H54 (cell line): Measurements from ENCODE around the gene CPSF7.
"Not testable (repeated sequence)": the region's sequence is repeated elsewhere in the genome, so short reads cannot be mapped to it uniquely, and the experiment has no call there.

ENCODE experiments used
- DNase-seq: peaks from one replicate; pipeline ENCODE4 v3.0.0; 2011; ENCODE audit warnings: low spot score, mixed read lengths; ENCODE audit not compliant: insufficient read length
- FAIRE-seq: peaks from 3 replicates; lab custom pipeline; 2011; peaks lifted over from hg19 to GRCh38; lab: Jason Lieb, UNC
- POLR2A ChIP-seq: IDR thresholded peaks from 2 replicates; pipeline ENCODE4 v1.6.1; 2011; ENCODE audit warnings: low read depth, mild to moderate bottlenecking, low read length

The CPSF7 gene

GRCh38 chr11:61454520-61454919 lies 24.7 kb upstream of the CPSF7 start:
- FAIRE-seq: no peak

GRCh38 chr11:61453695-61454094 lies 23.9 kb upstream of the CPSF7 start:
- FAIRE-seq: no peak

More at GRCh38 chr11:61454520-61454919, 24.7 kb upstream of the CPSF7 start:
- DNase-seq: no peak
- TF ChIP-seq POLR2A: no peak

GRCh38 chr11:61452825-61453224 lies 23.1 kb upstream of the CPSF7 start:
- FAIRE-seq: no peak

More at GRCh38 chr11:61453695-61454094, 23.9 kb upstream of the CPSF7 start:
- no peak for TF ChIP-seq POLR2A
- no peak for DNase-seq

GRCh38 chr11:61448552-61448927 lies 18.8 kb upstream of the CPSF7 start:
- no peak for TF ChIP-seq POLR2A
- FAIRE-seq (no peak), DNase-seq (no peak)

More at GRCh38 chr11:61452825-61453224, 23.1 kb upstream of the CPSF7 start:
- no peak for TF ChIP-seq POLR2A
- no peak for DNase-seq

GRCh38 chr11:61447601-61448551 lies 18.1 kb upstream of the CPSF7 start:
- no peak for TF ChIP-seq POLR2A
- FAIRE-seq: no peak
- DNase-seq: no peak

GRCh38 chr11:61446211-61446651 lies 16.5 kb upstream of the CPSF7 start:
- DNase-seq: peak; percentile 85
- TF ChIP-seq POLR2A: no peak
- peak; percentile 76 for FAIRE-seq

- FAIRE-seq: no peak
- no peak for TF ChIP-seq POLR2A
- no peak for DNase-seq
Measured at GRCh38 chr11:61445516-61445915, 15.7 kb upstream of the CPSF7 start.

GRCh38 chr11:61442616-61443015 lies 12.8 kb upstream of the CPSF7 start:
- no peak for DNase-seq
- no peak for TF ChIP-seq POLR2A
- FAIRE-seq: no peak

GRCh38 chr11:61439615-61440014 lies 9.8 kb upstream of the CPSF7 start:
- FAIRE-seq (no peak), DNase-seq (no peak)
- TF ChIP-seq POLR2A: no peak

GRCh38 chr11:61437496-61437895 lies 7.7 kb upstream of the CPSF7 start:
- TF ChIP-seq POLR2A: no peak
- no peak for DNase-seq
- no peak for FAIRE-seq

GRCh38 chr11:61430839-61431238 lies 1.1 kb upstream of the CPSF7 start:
- FAIRE-seq, DNase-seq: not testable (repeated sequence)

GRCh38 chr11:61429346-61429690 lies 457 bp downstream of the CPSF7 start:
- peak; percentile 44 for DNase-seq
- TF ChIP-seq POLR2A: no peak
- FAIRE-seq: no peak

GRCh38 chr11:61425367-61426131 lies 4.2 kb downstream of the CPSF7 start:
- FAIRE-seq (no peak), DNase-seq (no peak)
- no peak for TF ChIP-seq POLR2A

- FAIRE-seq (no peak), DNase-seq (no peak)
- TF ChIP-seq POLR2A: no peak
Measured at GRCh38 chr11:61422226-61422625, 7.5 kb downstream of the CPSF7 start.
